Measurements from ENCODE around the gene CXCR1. TPM values are rescaled to one million over a fixed set of nuclear protein-coding genes. Genes with fewer than 3 reads are reported as not detected.

Gene CXCR1
- not detected in 2 replicates for total RNA-seq

- Histone ChIP-seq H3K27me3 (ENCODE audit: insufficient read depth, low read length) (peaks cover 32% of the 10 kb centered on the region), H3K27ac (ENCODE audit: low read depth, low read length) (no peak within 1 kb of the TSS), H3K9me3 (ENCODE audit: low read depth, low read length) (no peaks in the 10 kb centered on the region), H3K4me3 (ENCODE audit: insufficient read depth, low read length) (no peak within 1 kb of the TSS), H3K79me2 (ENCODE audit: insufficient read depth, low read length) (no peaks in the 10 kb centered on the region), H4K20me1 (ENCODE audit: insufficient read depth, low read length) (no peaks in the 10 kb centered on the region), H3K4me2 (ENCODE audit: insufficient read depth, low read length) (no peak within 1 kb of the TSS), H3K4me1 (ENCODE audit: insufficient read depth, low read length) (peaks cover 2% of the 10 kb centered on the region), H2AFZ (ENCODE audit: low read length) (no peak within 1 kb of the TSS), H3K36me3 (ENCODE audit: insufficient read depth, low read length) (no peaks in the 10 kb centered on the region)
- TF ChIP-seq CTCF (IDR thresholded peaks at IDR 0.05; ENCODE audit: extremely low read depth, low read depth, low read length) = no peak
- no peak for DNase-seq (ENCODE audit: insufficient read length, low spot score, missing footprints)
Observed at GRCh38 chr2:218166791-218167190, at the start of gene CXCR1. TSS of gene CXCR1 (minus strand) at chr2:218166962. CDS start at chr2:218165211, 1,751 bp downstream.

GRCh38 chr2:218216336-218216673 is 49.5 kb upstream of the CXCR1 start:
- DNase-seq (ENCODE audit: insufficient read length, low spot score, missing footprints) = no peak
- peaks cover 36% of the 10 kb centered on the region for H3K4me1 ChIP-seq (ENCODE audit: insufficient read depth, low read length)
- peaks cover 7% of the 10 kb centered on the region for H3K36me3 ChIP-seq (ENCODE audit: insufficient read depth, low read length)
- peak overlapping the region; percentile 88 for H3K27ac ChIP-seq (ENCODE audit: low read depth, low read length)
- H3K9me3 ChIP-seq (ENCODE audit: low read depth, low read length) = no peaks in the 10 kb centered on the region
- no peak for TF ChIP-seq CTCF (IDR thresholded peaks at IDR 0.05; ENCODE audit: extremely low read depth, low read depth, low read length)
- H3K4me3 ChIP-seq (ENCODE audit: insufficient read depth, low read length) = peak overlapping the region; percentile 96
- no peaks in the 10 kb centered on the region for H3K27me3 ChIP-seq (ENCODE audit: insufficient read depth, low read length)
- H2AFZ ChIP-seq (ENCODE audit: low read length) = peak overlapping the region; percentile 97
- H4K20me1 ChIP-seq (ENCODE audit: insufficient read depth, low read length) = peaks cover 39% of the 10 kb centered on the region
- peaks cover 49% of the 10 kb centered on the region for H3K79me2 ChIP-seq (ENCODE audit: insufficient read depth, low read length)
- peak overlapping the region; percentile 87 for H3K4me2 ChIP-seq (ENCODE audit: insufficient read depth, low read length)

GRCh38 chr2:218214116-218214515 is 47.4 kb upstream of the CXCR1 start:
- peaks cover 28% of the 10 kb centered on the region for H3K79me2 ChIP-seq (ENCODE audit: insufficient read depth, low read length)
- peaks cover 15% of the 10 kb centered on the region for H3K4me1 ChIP-seq (ENCODE audit: insufficient read depth, low read length)
- no peak overlapping the region for H3K27ac ChIP-seq (ENCODE audit: low read depth, low read length)
- H3K27me3 ChIP-seq (ENCODE audit: insufficient read depth, low read length) = no peaks in the 10 kb centered on the region
- H3K4me3 ChIP-seq (ENCODE audit: insufficient read depth, low read length) = no peak overlapping the region
- no peak overlapping the region for H2AFZ ChIP-seq (ENCODE audit: low read length)
- H3K36me3 ChIP-seq (ENCODE audit: insufficient read depth, low read length) = no peaks in the 10 kb centered on the region
- H3K9me3 ChIP-seq (ENCODE audit: low read depth, low read length) = no peaks in the 10 kb centered on the region
- H4K20me1 ChIP-seq (ENCODE audit: insufficient read depth, low read length) = peaks cover 17% of the 10 kb centered on the region
- DNase-seq (ENCODE audit: insufficient read length, low spot score, missing footprints) = no peak
- TF ChIP-seq CTCF (IDR thresholded peaks at IDR 0.05; ENCODE audit: extremely low read depth, low read depth, low read length) = no peak
- no peak overlapping the region for H3K4me2 ChIP-seq (ENCODE audit: insufficient read depth, low read length)

GRCh38 chr2:218209078-218209477 is 42.3 kb upstream of the CXCR1 start:
- Histone ChIP-seq H3K4me3 (ENCODE audit: insufficient read depth, low read length) (no peak overlapping the region), H2AFZ (ENCODE audit: low read length) (no peak overlapping the region), H4K20me1 (ENCODE audit: insufficient read depth, low read length) (no peaks in the 10 kb centered on the region), H3K9me3 (ENCODE audit: low read depth, low read length) (no peaks in the 10 kb centered on the region), H3K27ac (ENCODE audit: low read depth, low read length) (no peak overlapping the region), H3K4me2 (ENCODE audit: insufficient read depth, low read length) (no peak overlapping the region), H3K27me3 (ENCODE audit: insufficient read depth, low read length) (peaks cover 2% of the 10 kb centered on the region), H3K4me1 (ENCODE audit: insufficient read depth, low read length) (no peaks in the 10 kb centered on the region), H3K36me3 (ENCODE audit: insufficient read depth, low read length) (no peaks in the 10 kb centered on the region), H3K79me2 (ENCODE audit: insufficient read depth, low read length) (no peaks in the 10 kb centered on the region)
- DNase-seq (ENCODE audit: insufficient read length, low spot score, missing footprints) = no peak
- TF ChIP-seq CTCF (IDR thresholded peaks at IDR 0.05; ENCODE audit: extremely low read depth, low read depth, low read length) = no peak
